Stomach (tissue), 4 donors: ENCODE data around the gene WDR27.

Experiments used
- CTCF ChIP-seq, 7 experiments: fragments of 450-650 bp in 4 of 7; fragments of 200-600 bp in 3 of 7; sonication (generic) in 3 of 7; IDR thresholded peaks; one replicate each; pipeline ENCODE4 v1.5.1; 2016 to 2019; ENCODE audit warnings: antibody characterized with exemption in 7 of 7, control low read depth in 2 of 7, mild to moderate bottlenecking in 1 of 7
- EP300 ChIP-seq: sonication (generic); formaldehyde crosslinking; IDR thresholded peaks from one replicate; pipeline ENCODE4 v1.6.1; 2017; ENCODE audit warnings: antibody characterized with exemption
- POLR2A ChIP-seq, 4 donors: fragments of 450-650 bp; IDR thresholded peaks; one replicate each; pipeline ENCODE4 v1.6.1; 2016; ENCODE audit warnings: antibody characterized with exemption in 4 of 4, control low read depth in 2 of 4, mild to moderate bottlenecking in 1 of 4, moderate library complexity in 1 of 4
- POLR2AphosphoS5 ChIP-seq, 3 donors: sonication (generic); formaldehyde crosslinking; IDR thresholded peaks; one replicate each; pipeline ENCODE4 v1.6.1; 2016; ENCODE audit warnings: antibody characterized with exemption in 3 of 3

- TF ChIP-seq POLR2A (IDR thresholded peaks at IDR 0.05): no peak
- TF ChIP-seq CTCF (IDR thresholded peaks at IDR 0.05): no peak
- no peak for TF ChIP-seq EP300
- no peak for TF ChIP-seq POLR2AphosphoS5 (IDR thresholded peaks at IDR 0.05)
These were observed 168.4 kb downstream of the WDR27 start for GRCh38 chr6:169533301-169534038.
